NB4 (cell line): ENCODE measurements around the gene HHATL.

Experiments
- DNase-seq: peaks from one replicate; pipeline ENCODE4 v3.0.0; 2010; ENCODE audit warnings: low read depth
- H3K4me3 ChIP-seq: one replicate; pipeline ENCODE4 v1.5.1; 2011; ENCODE audit warnings: mild to moderate bottlenecking, low read depth, low read length, moderate library complexity
- CTCF ChIP-seq: IDR thresholded peaks from one replicate; pipeline ENCODE4 v1.5.1; 2012; ENCODE audit warnings: low read depth, low read length
- MAX ChIP-seq: IDR thresholded peaks from 2 replicates; pipeline ENCODE4 v1.6.1; 2011; ENCODE audit warnings: low read depth, low read length
- MYC ChIP-seq: IDR thresholded peaks from 2 replicates; pipeline ENCODE4 v1.6.1; 2011; ENCODE audit warnings: low read depth, low read length
- POLR2A ChIP-seq: IDR thresholded peaks from 2 replicates; pipeline ENCODE4 v1.6.1; 2011; ENCODE audit warnings: mild to moderate bottlenecking; ENCODE audit not compliant: insufficient read length; ENCODE audit errors: extremely low read depth

Gene HHATL

GRCh38 chr3:42674146-42674545 is 28.5 kb downstream of the HHATL start:
- no peak for DNase-seq
- TF ChIP-seq CTCF: no peak
- TF ChIP-seq MYC: no peak
- TF ChIP-seq MAX: no peak
- TF ChIP-seq POLR2A: no peak
- H3K4me3 ChIP-seq: no peak overlapping the region

GRCh38 chr3:42673082-42673481 is 29.5 kb downstream of the HHATL start:
- TF ChIP-seq MAX (no peak), MYC (no peak), CTCF (no peak), POLR2A (no peak)
- H3K4me3 ChIP-seq: no peak overlapping the region

DNA sequence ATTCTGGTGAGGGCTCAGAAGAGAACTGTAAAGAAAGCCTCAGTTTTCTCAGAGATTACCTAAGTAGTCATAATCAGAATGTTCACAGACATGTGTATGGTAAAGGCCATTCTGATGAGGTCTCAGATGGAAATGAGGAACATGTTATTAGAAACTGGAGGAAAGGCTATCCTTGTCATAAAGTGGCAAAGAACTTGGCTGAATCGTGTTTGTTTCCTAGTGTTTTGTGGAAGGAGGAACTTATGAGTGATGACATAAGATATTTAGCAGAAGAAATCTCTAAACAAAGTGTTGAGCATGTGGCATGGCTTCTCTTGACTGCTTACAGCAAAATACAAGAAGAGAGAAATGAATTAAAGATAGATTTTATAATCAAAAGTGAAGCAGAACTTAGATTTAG is 30.1 kb downstream of the HHATL start:
- no peak for TF ChIP-seq POLR2A
- TF ChIP-seq MAX: no peak
- no peak for TF ChIP-seq CTCF
- TF ChIP-seq MYC: no peak
- no peak for DNase-seq
- no peak overlapping the region for H3K4me3 ChIP-seq

More at GRCh38 chr3:42673082-42673481, 29.5 kb downstream of the HHATL start:
- DNase-seq: no peak

DNA sequence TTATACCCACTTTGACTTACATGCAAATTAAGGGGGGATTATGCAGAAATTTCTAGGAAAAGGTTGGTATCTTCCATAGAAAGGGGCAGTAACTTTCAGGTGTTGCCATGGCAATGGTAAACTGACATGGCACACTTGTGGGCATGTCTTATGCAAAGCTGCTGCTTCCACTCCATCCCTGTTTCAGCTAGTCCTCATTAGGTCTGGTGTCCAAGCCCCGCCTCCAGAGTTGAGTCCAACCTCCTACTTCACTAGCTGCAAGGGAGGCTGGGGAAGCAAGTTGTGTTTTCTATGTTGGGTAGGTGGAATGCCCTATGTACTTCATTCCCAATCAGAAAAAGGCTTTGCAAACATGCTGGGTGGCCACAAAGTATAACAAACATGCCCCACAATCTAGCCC is 31.9 kb downstream of the HHATL start:
- H3K4me3 ChIP-seq: no peak overlapping the region
- no peak for TF ChIP-seq CTCF
- TF ChIP-seq MYC: no peak
- no peak for TF ChIP-seq POLR2A
- no peak for TF ChIP-seq MAX
- no peak for DNase-seq

- DNase-seq: no peak
- TF ChIP-seq MAX: no peak
- TF ChIP-seq CTCF: no peak
- TF ChIP-seq MYC: no peak
- TF ChIP-seq POLR2A: no peak
- no peak overlapping the region for H3K4me3 ChIP-seq
These were observed 32.5 kb downstream of the HHATL start for GRCh38 chr3:42670051-42670576.

GRCh38 chr3:42668793-42669217 is 33.8 kb downstream of the HHATL start:
- TF ChIP-seq CTCF (no peak), POLR2A (no peak), MAX (no peak), MYC (no peak)
- DNase-seq: no peak
- H3K4me3 ChIP-seq: no peak overlapping the region
